HCT116 (cell line): Measurements from ENCODE around the gene LRP1. TPM values are rescaled to one million over a fixed set of nuclear protein-coding genes. Genes with fewer than 3 reads are reported as not detected.

Experiments used
- ATAC-seq: fragments of 200-7000 bp; cut with Tn5 transposase; 2 replicates; pipeline ENCODE4 v1.9.1; 2020; ENCODE audit warnings: mild to moderate bottlenecking, moderate library complexity
- BruUV-seq: library from RNA; stranded (reverse); fragments of 400-500 nt; replicated peaks from 2 replicates; lab custom pipeline; 2021; lab: Mats Ljungman, UMichigan
- CTCF ChIA-PET: fragments of 300-600 bp; sonication (Branson Sonifier 250); formaldehyde crosslinking; loops from one replicate; lab custom pipeline; 2021; ENCODE audit warnings: antibody characterized with exemption; lab: Charles Lee
- POLR2A ChIA-PET: fragments of 300-600, 350-600 bp; sonication (Branson Sonifier 250); formaldehyde crosslinking; loops from one replicate; lab custom pipeline; 2021; ENCODE audit warnings: antibody characterized with exemption; lab: Charles Lee
- RAD21 ChIA-PET, 2 experiments: fragments of 300-600 bp; sonication (Branson Sonifier 250); formaldehyde crosslinking; loops; one replicate each; lab custom pipeline; 2023; ENCODE audit warnings: low total read pairs in 2 of 2; ENCODE audit not compliant: uncharacterized antibody in 2 of 2, unreplicated experiment in 2 of 2, low non-redundant PET in 1 of 2; lab: Charles Lee
- DNase-seq: peaks from one replicate; pipeline ENCODE4 v3.0.0-alpha.2; 2010; ENCODE audit warnings: low read depth, low spot score
- H2AFZ ChIP-seq: fragments of 200-600 bp; shearing (Covaris generic), sonication (generic); 2 replicates; pipeline ENCODE4 v1.6.1; 2017; ENCODE audit warnings: low read depth, mixed run types, mixed read lengths, antibody characterized with exemption, low read length; ENCODE audit not compliant: poor library complexity, severe bottlenecking
- H3K27ac ChIP-seq: 2 replicates; pipeline ENCODE4 v1.5.1; 2012; ENCODE audit warnings: low read depth, low read length
- H3K27me3 ChIP-seq: fragments of 200-600 bp; sonication (generic); 2 replicates; pipeline ENCODE4 v1.6.1; 2016; ENCODE audit warnings: mixed run types, low read length, mixed read lengths; ENCODE audit not compliant: insufficient read depth
- H3K36me3 ChIP-seq, 2 experiments: fragments of 200-500 bp in 1 of 2; fragments of 200-600 bp in 1 of 2; sonication (Bioruptor generic) in 1 of 2; sonication (generic) in 1 of 2; 2 replicates each; pipeline versions ENCODE4 v1.5.1 to v1.6.1; 2014 to 2016; ENCODE audit warnings: low read length in 2 of 2, inconsistent platforms in 1 of 2, mixed read lengths in 1 of 2, mixed run types in 1 of 2; ENCODE audit not compliant: insufficient read depth in 2 of 2, control insufficient read depth in 1 of 2
- H3K4me1 ChIP-seq, 2 experiments: fragments of 200-600 bp in 1 of 2; sonication (generic) in 1 of 2; 2 replicates each; pipeline versions ENCODE4 v1.5.1 to v1.6.1; 2012 to 2017; ENCODE audit warnings: low read length in 2 of 2, inconsistent platforms in 1 of 2, mild to moderate bottlenecking in 1 of 2, mixed read lengths in 1 of 2, mixed run types in 1 of 2, moderate library complexity in 1 of 2; ENCODE audit not compliant: insufficient read depth in 2 of 2, control insufficient read depth in 1 of 2
- H3K4me2 ChIP-seq: fragments of 200-600 bp; sonication (generic); 2 replicates; pipeline ENCODE4 v1.6.1; 2017; ENCODE audit warnings: mixed run types, low read length, mixed read lengths
- H3K4me3 ChIP-seq, 2 experiments: fragments of 200-600 bp in 1 of 2; sonication (generic) in 1 of 2; replicated peaks in 1 of 2; 2 replicates each; pipeline ENCODE4 v1.5.1; 2011 to 2016; ENCODE audit warnings: low read length in 2 of 2, control low read depth in 1 of 2, low read depth in 1 of 2, mild to moderate bottlenecking in 1 of 2, mixed read lengths in 1 of 2, mixed run types in 1 of 2
- H3K79me2 ChIP-seq: fragments of 200-600 bp; sonication (generic); 2 replicates; pipeline ENCODE4 v1.6.1; 2017; ENCODE audit warnings: mild to moderate bottlenecking, mixed run types, low read length, moderate library complexity, mixed read lengths; ENCODE audit not compliant: insufficient read depth
- H3K9ac ChIP-seq: fragments of 200-600 bp; sonication (generic); 2 replicates; pipeline ENCODE4 v1.6.1; 2016; ENCODE audit warnings: low read length, mixed read lengths
- H3K9me2 ChIP-seq: fragments of 200-600 bp; sonication (generic), shearing (Covaris generic); 2 replicates; pipeline ENCODE4 v1.6.1; 2017; ENCODE audit warnings: mixed run types, mild to moderate bottlenecking, moderate library complexity; ENCODE audit not compliant: insufficient read depth
- H3K9me3 ChIP-seq, 2 experiments: fragments of 200-500 bp in 1 of 2; fragments of 200-600 bp in 1 of 2; sonication (Bioruptor generic) in 1 of 2; sonication (generic) in 1 of 2; 2 replicates each; pipeline ENCODE4 v1.6.1; 2014 to 2017; ENCODE audit warnings: low read length in 2 of 2, mixed read lengths in 2 of 2, inconsistent platforms in 1 of 2, low read depth in 1 of 2, mild to moderate bottlenecking in 1 of 2, mixed run types in 1 of 2, moderate library complexity in 1 of 2; ENCODE audit not compliant: control insufficient read depth in 1 of 2, insufficient read depth in 1 of 2
- H4K20me1 ChIP-seq: fragments of 200-600 bp; sonication (generic), shearing (Covaris generic); 2 replicates; pipeline ENCODE4 v1.6.1; 2017; ENCODE audit warnings: mixed run types, mild to moderate bottlenecking, moderate library complexity; ENCODE audit not compliant: insufficient read depth
- EZH2phosphoT487 ChIP-seq: fragments of 200-600 bp; IDR thresholded peaks from 2 replicates; pipeline ENCODE4 v1.6.1; 2018; ENCODE audit warnings: antibody characterized with exemption, borderline replicate concordance
- FOSL1 ChIP-seq: IDR thresholded peaks from 2 replicates; pipeline ENCODE4 v1.6.1; 2012; ENCODE audit warnings: low read depth
- MAX ChIP-seq: IDR thresholded peaks from 2 replicates; pipeline ENCODE4 v1.6.1; 2012
- POLR2AphosphoS5 ChIP-seq: IDR thresholded peaks from 2 replicates; pipeline ENCODE4 v1.6.1; 2011; ENCODE audit warnings: mild to moderate bottlenecking, low read depth, low read length, moderate library complexity
- REST ChIP-seq: IDR thresholded peaks from 2 replicates; pipeline ENCODE4 v1.6.1; 2012; ENCODE audit warnings: low read depth
- YY1 ChIP-seq: IDR thresholded peaks from 2 replicates; pipeline ENCODE4 v1.6.1; 2011; ENCODE audit warnings: low read length, low read depth, moderate library complexity, mild to moderate bottlenecking; ENCODE audit not compliant: insufficient replicate concordance; ENCODE audit errors: extremely low read depth
- ZBTB33 ChIP-seq: IDR thresholded peaks from 2 replicates; pipeline ENCODE4 v1.6.1; 2011; ENCODE audit warnings: mild to moderate bottlenecking, low read length, moderate library complexity; ENCODE audit not compliant: insufficient replicate concordance; ENCODE audit errors: extremely low read depth
- intact Hi-C: fragments of 100-400 bp; cut with micrococcal nuclease; formaldehyde crosslinking; loops from 2 replicates; pipeline ENCODE4 v1.10.0; 2022
- total RNA-seq: library from RNA; stranded (reverse); gene quantifications from one replicate; pipeline ENCODE4 v1.2.1, GENCODE V29; 2021; ENCODE audit not compliant: unreplicated experiment

Gene LRP1
- total RNA-seq, 1 experiment from 2014 or later = 12.0 TPM

- Histone ChIP-seq H4K20me1 (no peaks in the 10 kb centered on the region), H3K36me3 (no peaks in the 10 kb centered on the region), H3K9me2 (no peaks in the 10 kb centered on the region), H3K27me3 (no peaks in the 10 kb centered on the region), H2AFZ (no peak overlapping the region), H3K79me2 (no peaks in the 10 kb centered on the region), H3K9ac (no peak overlapping the region), H3K27ac (no peak overlapping the region), H3K4me2 (no peak overlapping the region), H3K4me1 (peaks cover 7 to 13% of the 10 kb centered on the region in 2 experiments; a peak in 3 of 4 replicates), H3K4me3 (no peak overlapping the region), H3K9me3 (no peaks in the 10 kb centered on the region)
- DNase-seq = no peak
- ChIA-PET POLR2A (no interaction called here), RAD21 (no interaction called here), CTCF (no interaction called here)
- TF ChIP-seq FOSL1 (no peak), MAX (no peak), POLR2AphosphoS5 (no peak), YY1 (no peak), ZBTB33 (no peak), REST (no peak), EZH2phosphoT487 (no peak)
- ATAC-seq = no peak
- intact Hi-C loops = no loop called here
- BruUV-seq = no TSS peak
These were observed 32.5 kb downstream of the LRP1 start for GRCh38 chr12:57160741-57161140.
